NCI-H146 treated with DMSO at 0.1 percent for 48 hours (cell line): Measurements from ENCODE around the gene ZBTB11.
"Not testable (repeated sequence)": the region's sequence is repeated elsewhere in the genome, so short reads cannot be mapped to it uniquely, and the experiment has no call there.

ENCODE experiments used
- DNase-seq: peaks from one replicate; lab custom pipeline; 2025; ENCODE audit not compliant: unreplicated experiment; lab: John Stamatoyannopoulos, UW

The ZBTB11 gene

DNA sequence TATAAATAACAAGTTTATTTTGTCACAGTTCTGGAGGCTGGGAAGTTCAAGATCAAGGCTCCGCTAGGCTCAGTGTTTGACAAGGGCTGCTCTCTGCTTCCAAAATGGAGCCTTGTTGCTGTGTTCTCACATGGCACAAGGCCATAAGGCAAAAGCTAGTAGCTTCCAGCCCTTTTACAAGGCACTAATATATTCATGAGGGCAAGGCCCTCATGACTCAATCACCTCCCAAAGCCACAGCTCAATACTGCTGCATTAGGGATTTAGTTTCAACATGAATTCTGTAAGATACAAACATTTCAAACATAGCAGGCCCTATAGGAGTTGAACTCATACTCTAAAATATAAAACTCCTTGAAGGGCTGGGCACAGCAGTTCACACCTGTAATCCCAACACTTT is 30.2 kb downstream of the ZBTB11 start:
- DNase-seq: no peak

DNA sequence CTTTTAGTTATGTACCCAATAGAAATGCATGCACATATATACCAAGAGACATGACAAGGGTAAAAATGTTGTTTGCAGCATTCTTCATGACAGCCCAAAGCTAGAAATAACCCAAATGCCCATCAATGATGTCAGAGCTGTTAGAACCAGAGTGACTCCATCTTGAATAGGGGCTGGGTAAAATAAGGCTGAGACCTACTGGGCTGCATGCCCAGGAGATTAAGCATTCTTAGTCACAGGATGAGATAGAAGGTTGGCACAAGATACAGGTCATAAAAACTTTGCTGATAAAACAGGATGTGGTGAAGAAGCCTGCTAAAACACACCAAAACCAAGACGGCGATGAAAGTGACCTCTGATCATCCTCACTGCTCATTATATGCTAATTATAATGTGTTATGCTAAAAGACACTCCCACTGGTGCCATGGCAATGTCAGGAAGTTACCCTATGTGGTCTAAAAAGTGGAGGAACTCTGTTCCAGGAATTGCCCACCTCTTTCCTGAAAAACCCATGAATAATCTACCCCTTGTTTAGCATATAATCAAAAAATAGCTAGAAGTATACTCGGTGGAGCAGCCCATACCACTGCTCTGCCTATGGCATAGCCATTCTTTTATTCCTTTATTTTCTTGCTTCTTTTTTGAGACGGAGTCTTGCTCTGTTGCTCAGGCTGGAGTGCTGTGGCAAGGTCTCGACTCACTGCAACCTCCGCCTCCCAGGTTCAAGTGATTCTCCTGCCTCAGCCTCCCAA is 32.9 kb downstream of the ZBTB11 start:
- DNase-seq: no peak

DNA sequence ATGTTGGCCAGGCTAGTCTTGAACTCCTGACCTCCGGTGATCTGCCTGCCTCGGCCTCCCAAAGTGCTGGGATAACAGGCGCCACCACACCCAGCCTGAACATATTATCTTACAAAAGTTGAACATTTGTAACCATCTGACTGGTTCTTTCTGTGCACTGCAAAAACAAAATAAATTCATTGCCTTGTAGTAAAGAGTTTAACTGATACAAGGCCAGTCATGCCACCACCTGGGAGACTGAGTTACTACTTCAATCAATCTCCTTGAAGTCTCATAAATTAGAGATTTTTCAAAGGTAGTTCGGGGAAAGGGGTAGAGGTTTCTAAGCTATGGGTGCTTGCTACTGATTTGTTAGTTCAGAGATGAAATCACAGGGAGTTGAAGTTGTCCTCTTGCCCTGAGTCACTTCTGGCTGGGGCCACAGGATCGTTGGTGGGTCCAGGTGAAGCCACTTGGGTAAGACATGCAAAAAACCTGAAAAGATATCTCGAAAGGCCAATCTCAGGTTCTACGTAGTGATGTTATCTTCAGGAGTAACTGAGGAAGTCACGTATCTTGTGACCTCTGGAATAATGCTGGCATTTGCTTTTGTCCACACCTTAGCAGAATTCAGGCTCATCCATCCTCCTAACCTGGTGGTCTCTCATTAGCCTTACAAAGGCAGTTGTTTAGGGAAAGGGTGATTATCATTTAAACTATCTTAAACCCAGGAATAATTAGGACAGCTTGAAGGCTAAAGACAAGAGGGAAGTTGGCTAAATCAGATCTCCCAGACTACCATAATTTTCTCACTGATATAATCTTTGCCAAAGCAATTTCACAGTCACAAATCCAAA is 33.7 kb downstream of the ZBTB11 start:
- no peak for DNase-seq

DNA sequence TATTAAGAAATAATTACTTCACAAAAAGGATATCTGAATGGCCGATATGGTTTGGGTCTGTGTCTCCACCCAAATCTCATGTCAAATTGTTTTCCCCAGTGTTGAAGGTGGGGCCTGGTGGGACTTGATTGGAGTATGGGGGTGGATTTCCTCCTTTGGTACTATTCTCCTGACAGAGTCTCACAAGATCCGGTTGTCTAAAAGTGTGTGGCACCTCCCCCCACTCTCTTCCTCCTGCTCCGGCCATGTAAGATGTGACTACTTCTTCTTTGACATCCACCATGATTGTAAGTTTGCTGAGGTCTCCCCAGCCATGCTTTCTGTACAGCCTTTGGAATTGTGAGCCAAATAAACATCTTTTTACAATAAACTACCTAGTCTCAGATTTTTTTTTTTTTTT is 34.5 kb downstream of the ZBTB11 start:
- DNase-seq: no peak

DNA sequence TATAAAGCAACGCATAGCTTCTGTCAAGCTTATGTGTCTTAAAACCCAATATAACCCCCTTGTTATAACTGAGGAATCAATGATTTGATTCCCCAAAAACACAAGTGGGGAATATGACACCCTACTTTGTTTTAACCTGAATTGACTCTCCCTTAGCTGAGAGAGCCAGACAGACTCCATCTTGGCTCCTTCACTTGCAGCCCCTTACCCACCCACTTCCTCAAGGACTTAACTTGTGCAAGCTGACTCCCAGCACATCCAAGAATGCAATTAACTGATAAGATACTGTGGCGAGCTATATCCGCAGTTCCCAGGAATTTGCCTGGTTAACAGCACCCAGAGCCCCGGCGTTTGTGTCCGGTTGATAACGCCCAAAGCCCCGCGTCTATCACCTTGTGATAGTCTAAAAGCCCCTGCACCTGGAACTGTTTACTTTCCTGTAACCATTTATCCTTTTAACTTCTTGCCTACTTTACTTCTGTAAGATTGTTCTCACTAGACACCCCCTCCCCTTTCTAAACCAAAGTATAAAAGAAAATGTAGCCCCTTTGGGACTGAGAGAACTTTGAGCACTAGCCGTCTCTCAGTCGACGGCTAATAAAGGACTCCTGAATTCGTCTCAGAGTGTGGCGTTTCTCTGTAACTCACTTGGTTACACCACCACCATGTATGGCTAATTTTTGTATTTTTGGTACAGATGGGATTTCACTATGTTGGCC is 35.4 kb downstream of the ZBTB11 start:
- DNase-seq: not testable (repeated sequence)

DNA sequence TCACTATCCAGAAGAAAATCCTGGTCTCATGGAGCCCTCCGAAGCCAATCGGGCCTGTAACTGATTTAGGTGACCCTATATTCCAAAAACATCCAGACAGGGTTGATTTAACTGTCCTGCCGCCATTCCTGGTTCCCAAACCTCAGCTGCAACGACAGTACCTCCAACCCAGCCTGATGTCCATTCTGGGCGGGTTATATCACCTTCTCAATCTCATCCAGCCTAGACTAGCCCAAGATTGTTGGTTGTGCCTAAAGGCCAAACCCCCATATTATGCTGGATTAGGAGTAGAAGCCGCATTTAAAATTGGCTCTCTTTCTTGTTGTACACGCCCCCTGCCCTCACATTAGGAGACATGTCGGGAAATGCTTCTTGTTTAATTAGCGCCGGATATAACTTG is 36.7 kb downstream of the ZBTB11 start:
- DNase-seq: no peak

DNA sequence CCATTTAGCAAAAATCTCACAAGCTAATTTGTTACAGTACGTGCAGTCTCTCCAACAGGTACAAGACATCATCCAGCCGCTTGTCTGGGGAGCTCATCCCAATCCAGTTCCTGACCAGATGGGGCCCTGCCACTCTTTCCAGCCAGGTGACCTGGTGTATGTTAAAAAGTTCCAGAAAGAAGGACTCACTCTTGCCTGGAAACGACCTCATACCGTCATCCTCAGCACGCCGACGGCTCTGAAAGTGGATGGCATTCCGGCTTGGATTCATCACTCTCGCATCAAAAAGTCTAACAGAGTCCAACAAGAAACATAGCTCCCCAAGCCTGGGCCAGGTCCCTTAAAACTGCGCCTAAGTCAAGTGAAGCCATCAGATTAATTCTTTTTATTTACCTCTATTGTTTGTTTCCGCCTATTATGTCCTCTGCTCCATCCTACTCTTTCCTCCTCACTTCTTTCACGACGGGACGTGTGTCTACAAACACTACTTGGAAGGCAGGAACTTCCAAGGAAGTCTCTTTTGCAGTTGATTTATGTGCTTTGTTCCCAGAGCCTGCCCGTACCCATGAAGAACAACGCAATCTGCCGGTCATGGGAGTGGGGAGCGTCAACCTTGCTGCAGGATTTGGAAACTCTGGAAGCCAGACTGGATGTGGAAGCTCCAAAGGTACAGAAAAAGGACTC is 37.5 kb downstream of the ZBTB11 start:
- DNase-seq: no peak

DNA sequence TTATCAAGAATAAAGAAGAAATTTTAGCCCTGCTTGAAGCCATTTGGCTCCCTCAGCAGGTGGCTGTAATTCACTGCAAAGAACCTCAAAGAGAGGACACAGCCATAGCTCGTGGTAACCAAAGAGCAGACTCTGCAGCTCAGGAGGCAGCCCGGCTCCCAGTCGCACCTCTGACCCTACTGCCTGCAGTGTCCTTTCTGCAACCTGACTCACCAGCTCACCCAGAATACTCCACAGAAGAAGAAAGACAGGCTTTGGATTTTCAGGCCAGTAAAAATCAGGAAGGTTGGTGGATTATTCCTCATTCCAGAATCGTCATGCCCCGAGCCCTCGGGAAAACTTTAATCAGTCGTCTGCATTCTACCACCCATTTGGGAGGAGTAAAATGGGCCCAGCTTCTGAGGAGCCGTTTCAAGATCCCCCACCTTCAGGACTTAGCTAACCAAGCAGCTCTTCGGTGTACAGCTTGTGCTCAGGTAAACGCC is 38.6 kb downstream of the ZBTB11 start:
- no peak for DNase-seq

DNA sequence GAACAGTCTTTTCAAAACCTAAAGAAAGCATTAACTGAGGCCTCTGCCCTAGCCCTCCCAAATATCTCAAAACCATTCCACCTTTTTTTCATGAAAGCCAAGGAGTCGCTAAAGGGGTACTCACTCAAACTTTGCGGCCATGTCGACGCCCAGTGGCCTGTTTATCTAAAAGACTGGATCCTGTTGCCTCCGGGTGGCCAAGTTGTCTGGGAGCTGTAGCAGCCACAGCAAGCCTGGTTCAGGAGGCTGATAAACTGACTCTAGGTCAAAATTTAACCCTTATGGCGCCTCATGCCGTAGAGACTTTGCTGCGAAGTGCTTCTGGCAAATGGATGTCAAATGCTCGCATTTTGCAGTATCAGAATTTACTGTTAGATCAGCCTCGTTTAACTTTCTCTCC is 39.5 kb downstream of the ZBTB11 start:
- DNase-seq: no peak

DNA sequence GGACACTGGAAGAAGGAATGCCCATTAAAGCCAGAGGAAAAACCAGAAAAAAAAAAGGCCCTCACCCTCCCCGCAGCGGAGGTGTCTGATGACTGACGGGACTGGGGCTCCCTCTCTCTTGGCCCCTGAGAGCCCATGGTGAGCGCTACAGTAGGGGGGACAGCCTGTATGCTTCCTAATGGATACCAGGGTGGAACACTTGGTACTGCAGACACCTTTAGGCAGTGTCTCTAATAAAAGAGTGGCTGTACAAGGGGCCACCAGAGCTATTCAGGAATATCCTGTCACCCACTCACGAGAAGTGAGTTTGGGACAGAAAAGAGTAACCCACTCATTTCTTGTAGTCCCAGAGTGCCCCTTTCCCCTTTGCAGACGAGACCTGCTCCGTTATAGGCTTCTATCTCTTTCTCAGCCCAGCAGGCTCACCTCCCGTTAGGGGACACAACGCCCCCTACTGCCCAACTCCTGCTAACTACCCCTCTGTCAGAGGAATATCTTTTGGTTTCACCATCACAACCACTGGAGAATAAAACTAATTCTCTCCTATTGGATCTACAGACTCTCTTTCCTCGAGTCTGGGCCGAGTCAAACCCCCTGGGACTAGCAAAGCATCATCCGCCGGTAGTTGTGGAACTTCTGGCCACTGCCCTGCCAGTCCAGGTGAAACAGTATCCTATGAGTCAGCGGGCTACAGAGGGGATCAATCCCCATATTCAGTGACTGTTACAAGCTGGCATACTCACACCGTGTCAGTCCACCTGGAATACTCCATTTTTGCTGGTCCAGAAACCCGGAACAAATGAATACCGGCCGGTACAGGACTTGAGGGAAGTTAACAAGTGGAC is 40.8 kb downstream of the ZBTB11 start:
- DNase-seq: no peak

DNA sequence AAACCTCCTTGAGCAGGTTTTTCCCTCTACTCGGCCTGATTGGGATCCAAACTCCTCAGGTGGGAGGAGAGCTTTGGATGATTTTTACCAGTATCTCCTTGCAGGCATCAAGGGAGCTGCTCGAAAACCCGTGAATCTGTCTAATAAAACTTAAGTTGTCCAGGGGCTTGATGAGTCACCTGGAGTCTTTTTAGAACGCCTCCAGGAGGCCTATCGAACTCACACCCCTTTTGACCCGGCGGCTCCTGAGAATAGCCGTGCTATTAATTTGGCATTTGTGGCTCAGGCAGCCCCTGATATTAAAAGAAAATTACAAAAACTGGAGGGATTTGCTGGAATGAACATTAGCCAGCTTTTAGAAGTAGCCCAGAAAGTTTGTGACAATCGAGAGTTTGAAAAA is 41.6 kb downstream of the ZBTB11 start:
- DNase-seq: no peak

DNA sequence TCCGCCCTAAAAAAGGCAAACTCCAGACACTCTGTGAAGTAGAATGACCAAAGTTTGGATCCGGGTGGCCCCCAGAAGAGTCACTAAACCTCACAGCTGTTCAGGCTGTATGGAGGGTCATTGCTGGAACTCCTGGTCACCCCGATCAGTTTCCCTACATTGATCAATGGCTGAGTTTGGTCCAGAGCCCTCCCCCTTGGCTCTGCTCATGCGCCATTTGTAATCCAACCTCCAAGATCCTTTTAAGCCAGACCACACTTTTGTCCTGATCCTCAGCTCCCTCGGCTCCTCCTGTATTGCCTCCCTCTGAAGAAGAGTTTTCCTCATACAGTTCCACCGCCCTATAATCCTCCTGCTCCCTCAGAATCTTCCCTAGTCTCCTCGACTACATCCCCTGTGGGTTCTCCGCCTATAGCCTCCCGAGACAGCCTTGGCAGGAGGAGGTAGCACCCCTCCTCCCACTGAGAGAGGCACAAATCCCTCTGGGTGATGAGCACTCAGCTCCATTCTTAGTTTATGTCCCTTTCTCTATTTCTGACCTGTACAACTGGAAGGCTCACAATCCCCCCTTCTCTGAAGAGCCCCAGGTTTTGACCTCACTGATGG is 42.2 kb downstream of the ZBTB11 start:
- no peak for DNase-seq

DNA sequence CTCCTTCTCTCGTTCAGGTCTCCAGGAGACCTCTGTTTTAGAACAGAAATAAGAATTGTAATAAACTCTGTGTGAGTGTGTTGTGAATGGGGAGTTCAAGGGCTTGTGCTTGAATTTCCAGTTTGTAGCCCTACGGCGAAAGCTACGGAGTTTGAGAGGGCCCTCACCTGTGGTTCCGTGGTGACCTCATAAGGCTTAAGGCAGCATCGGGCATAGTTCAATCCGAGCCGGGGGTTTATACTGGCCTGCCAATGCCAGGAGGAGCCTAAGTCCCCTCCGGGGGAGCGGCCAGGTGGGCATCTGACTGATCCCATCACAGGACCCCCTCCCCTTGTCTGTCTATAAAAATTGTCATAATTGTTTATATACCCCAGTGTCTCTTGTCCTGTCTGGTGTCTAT is 43.7 kb downstream of the ZBTB11 start:
- DNase-seq: no peak

DNA sequence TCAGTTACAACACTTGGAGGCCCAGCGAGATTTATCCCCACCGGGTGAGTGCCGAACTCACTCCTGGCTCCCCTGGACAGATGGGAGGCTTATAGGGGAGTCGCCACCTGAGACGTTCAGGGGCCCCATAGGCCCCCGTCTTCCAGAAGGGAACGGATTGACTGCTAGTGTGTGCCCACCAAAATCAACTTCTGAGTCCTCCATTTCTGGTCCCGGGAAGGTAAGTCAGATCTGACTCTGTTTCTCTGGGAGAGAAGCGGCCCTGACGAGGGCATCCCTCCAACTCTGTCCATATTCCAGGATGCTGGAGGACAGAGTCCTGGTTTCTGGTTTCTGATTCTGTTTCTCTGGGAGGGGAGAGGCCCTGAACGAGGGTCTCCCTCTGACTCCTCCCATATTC is 44.3 kb downstream of the ZBTB11 start:
- DNase-seq: no peak

DNA sequence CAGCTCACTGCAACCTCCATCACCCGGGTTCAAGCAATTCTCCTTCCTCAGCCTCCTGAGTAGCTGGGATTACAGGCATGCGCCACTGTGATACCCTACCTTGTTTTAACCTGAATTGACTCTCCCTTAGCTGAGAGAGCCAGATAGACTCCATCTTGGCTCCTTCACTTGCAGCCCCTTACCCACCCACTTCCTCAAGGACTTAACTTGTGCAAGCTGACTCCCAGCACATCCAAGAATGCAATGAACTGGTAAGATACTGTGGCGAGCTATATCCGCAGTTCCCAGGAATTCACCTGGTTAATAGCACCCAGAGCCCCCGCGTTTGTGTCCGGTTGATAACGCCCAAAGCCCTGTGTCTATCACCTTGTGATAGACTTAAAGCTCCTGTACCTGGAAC is 45.0 kb downstream of the ZBTB11 start:
- DNase-seq: not testable (repeated sequence)

DNA sequence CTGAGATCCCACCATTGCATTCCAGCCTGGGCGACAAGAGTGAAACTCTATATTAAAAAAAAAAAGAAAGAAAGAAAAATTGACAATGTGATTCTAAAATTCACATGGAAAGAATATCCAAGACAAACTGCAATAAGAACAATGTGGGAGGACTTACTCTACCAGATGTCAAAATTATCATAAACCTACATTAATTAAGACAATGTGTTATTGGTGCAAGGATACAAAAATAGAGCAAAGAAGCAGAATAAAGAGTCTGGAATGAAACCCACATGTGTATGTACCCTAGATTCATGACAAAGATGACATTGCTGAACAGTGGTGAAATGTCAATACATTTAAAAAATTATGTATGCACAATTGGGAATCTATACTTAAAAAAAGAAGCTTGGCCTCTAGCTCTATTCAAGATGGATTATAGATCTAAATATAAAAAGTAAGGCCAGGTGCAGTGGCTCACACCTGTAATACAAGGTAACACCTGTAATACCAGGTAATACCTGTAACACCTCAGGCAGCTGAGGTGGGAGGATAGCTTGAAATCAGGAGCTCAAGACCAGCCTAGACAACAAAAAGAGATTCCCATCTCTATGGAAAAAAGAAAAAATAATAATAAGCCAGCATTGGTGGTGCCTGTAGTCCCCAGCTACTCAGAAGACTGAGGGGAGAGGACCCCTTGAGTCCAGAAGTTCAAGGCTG is 45.7 kb downstream of the ZBTB11 start:
- DNase-seq: no peak

DNA sequence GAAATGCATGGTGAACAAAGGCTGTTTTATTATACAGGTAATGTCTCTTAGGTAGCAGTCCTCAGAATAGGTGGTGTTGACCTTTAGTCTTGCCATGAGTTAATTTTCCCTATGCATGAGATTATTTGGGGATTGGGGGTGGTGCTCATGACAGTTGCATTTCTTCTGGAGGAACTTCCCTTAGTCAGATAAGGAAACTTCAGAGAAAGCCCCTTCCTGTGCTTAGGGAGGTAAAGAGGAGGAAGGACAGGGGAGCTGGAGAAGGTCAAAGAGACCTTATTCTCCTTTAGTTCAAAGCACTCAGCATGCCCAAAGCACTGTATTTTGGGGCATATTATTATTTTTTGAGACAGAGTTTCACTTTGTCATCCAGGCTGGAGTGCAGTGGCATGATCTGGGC is 47.7 kb downstream of the ZBTB11 start:
- DNase-seq: no peak

DNA sequence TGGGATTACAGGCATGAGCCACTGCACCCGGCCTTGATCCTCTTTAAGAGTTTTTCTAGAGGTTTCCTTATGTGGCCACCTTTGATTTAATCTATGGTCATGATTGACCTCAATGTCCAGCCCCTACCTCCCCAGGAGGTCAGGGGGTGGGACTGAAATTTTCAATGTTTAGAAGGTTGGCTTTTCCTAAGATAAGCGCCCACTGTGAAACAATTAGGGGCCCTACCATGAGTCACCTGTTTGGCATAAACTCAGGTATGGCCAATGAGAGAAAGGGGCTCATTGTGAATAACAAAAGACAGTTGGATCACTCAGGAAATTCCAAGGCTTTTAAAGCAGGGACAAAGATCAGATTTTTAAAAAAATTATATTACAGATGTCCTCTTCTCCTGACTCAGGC is 51.1 kb downstream of the ZBTB11 start:
- no peak for DNase-seq

DNA sequence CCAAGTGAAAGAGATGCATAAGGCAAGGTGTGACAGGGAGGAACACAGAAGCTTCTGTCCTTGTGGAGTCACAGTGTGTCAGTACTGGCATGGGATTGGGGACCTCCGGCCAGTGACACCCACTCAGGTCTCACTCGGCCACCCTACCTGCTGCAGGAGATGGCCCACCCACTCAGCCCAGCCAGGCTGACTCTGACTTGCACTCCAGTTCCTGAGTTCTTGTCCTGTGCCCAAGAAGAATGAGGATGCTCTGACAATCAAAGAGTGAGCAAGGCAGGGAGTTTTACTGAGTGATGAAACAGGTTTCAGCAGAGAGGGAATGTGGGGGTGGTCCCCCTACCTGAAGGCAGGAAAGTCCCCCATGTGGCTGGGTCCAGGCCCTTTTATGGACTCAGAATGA is 52.1 kb downstream of the ZBTB11 start:
- DNase-seq: no peak
